A549 treated with dexamethasone at 1 μM for 4 hours (cell line): ENCODE measurements around the gene SMO. TPM values are rescaled to one million over a fixed set of nuclear protein-coding genes. Genes with fewer than 3 reads are reported as not detected.

Experiments
- total RNA-seq: library from RNA; stranded (reverse); fragments of 200-300 nt; extraction: Qiagen RNA extraction; gene quantifications from 5 replicates; pipeline ENCODE4 v1.2.3, GENCODE V29; 2022

The SMO gene
- 10.6 to 14.5 TPM (median 12.6 TPM) in 5 replicates for total RNA-seq

GRCh38 chr7:129188372-129188891 lies at the start of gene SMO:
TSS of gene SMO (plus strand) at chr7:129188633. CDS start at chr7:129189152, 519 bp downstream.

GRCh38 chr7:129144095-129144833 lies 44.2 kb upstream of the SMO start, which contains the start of gene TSPAN33:
TSS of gene TSPAN33 (plus strand) at chr7:129144707. CDS start at chr7:129144981, 274 bp downstream.

GRCh38 chr7:129224251-129225205 lies 36.1 kb downstream of the SMO start, which contains the start of gene AHCYL2:
TSS of gene AHCYL2 (plus strand) at chr7:129225030.

Other genes with a start within 250 kb of the SMO start
- gene TNPO3, start 133.5 kb upstream of the SMO start, total RNA-seq, result 39.5 to 47.5 TPM (median 45.1 TPM) in 5 replicates
- 4.6 to 6.9 TPM (median 6.2 TPM) in 5 replicates for gene TSPAN33, start 43.9 kb upstream of the SMO start, total RNA-seq
- gene AHCYL2, start 36.4 kb downstream of the SMO start, total RNA-seq, result 4.4 to 6.7 TPM (median 6.2 TPM) in 5 replicates
- gene STRIP2, start 245.8 kb downstream of the SMO start, total RNA-seq, result 5.1 to 7.7 TPM (median 5.6 TPM) in 5 replicates